ENCODE results near the gene PPP1R12A.

- TF ChIP-seq CTCF (IDR thresholded peaks at IDR 0.05): no peak
- no peak for TF ChIP-seq EZH2 (IDR thresholded peaks at IDR 0.05)
- no peak for TF ChIP-seq EZH2phosphoT487 (IDR thresholded peaks at IDR 0.05)
These were observed 106.0 kb downstream of the PPP1R12A start for GRCh38 chr12:79828924-79829323.
